Lung (tissue), 12 donors: ENCODE measurements around the gene FAP. TPM values are rescaled to one million over a fixed set of nuclear protein-coding genes. Genes with fewer than 3 reads are reported as not detected.

Experiments
- ATAC-seq: fragments of 200-7000 bp; cut with Tn5 transposase; one replicate; pipeline ENCODE4 v1.9.1; 2020; ENCODE audit warnings: moderate number of reproducible peaks; ENCODE audit not compliant: insufficient read depth, low FRiP score
- DNase-seq, 3 donors: peaks; one replicate each; pipeline ENCODE4 v3.0.0-alpha.2; 2013 to 2017
- H3K27ac ChIP-seq, 2 donors: one replicate each; pipeline ENCODE4 v1.5.1; 2013; ENCODE audit warnings: mild to moderate bottlenecking in 2 of 2, moderate library complexity in 2 of 2, control low read depth in 1 of 2, inconsistent platforms in 1 of 2, low read depth in 1 of 2, low read length in 1 of 2
- H3K27me3 ChIP-seq, 3 donors: one replicate each; pipeline ENCODE4 v1.5.1; 2013; ENCODE audit warnings: low read length in 2 of 3; ENCODE audit not compliant: control insufficient read depth in 3 of 3, insufficient read depth in 3 of 3
- H3K36me3 ChIP-seq, 4 donors: one replicate each; pipeline ENCODE4 v1.5.1; 2013; ENCODE audit warnings: low read length in 4 of 4, mild to moderate bottlenecking in 1 of 4, moderate library complexity in 1 of 4; ENCODE audit not compliant: control insufficient read depth in 4 of 4, insufficient read depth in 4 of 4
- H3K4me1 ChIP-seq, 5 donors: one replicate each; pipeline ENCODE4 v1.5.1; 2013; ENCODE audit warnings: low read length in 5 of 5, mild to moderate bottlenecking in 2 of 5, moderate library complexity in 1 of 5; ENCODE audit not compliant: control insufficient read depth in 5 of 5, insufficient read depth in 5 of 5
- H3K4me3 ChIP-seq: one replicate; pipeline ENCODE4 v1.5.1; 2013; ENCODE audit warnings: mild to moderate bottlenecking, control low read depth, moderate library complexity
- H3K9ac ChIP-seq, 2 donors: one replicate each; pipeline ENCODE4 v1.5.1; 2013; ENCODE audit warnings: low read length in 2 of 2, control low read depth in 1 of 2; ENCODE audit not compliant: insufficient read depth in 1 of 2
- H3K9me3 ChIP-seq, 4 donors: one replicate each; pipeline ENCODE4 v1.5.1; 2013; ENCODE audit warnings: low read length in 3 of 4, mild to moderate bottlenecking in 1 of 4, moderate library complexity in 1 of 4; ENCODE audit not compliant: control insufficient read depth in 4 of 4, insufficient read depth in 3 of 4
- CTCF ChIP-seq: IDR thresholded peaks from 2 replicates; pipeline ENCODE4 v1.5.1; 2012; ENCODE audit warnings: mild to moderate bottlenecking; ENCODE audit errors: control extremely low read depth, extremely low read depth
- WGBS, 2 donors: extraction: QIAGEN DNeasy Blood & Tissue Kit; methylation state at CpG; one replicate each; pipeline ENCODE4 v1.1.7; 2013; 5-methylcytosine and 5-hydroxymethylcytosine counted together
- polyA plus RNA-seq, 2 donors: library from polyadenylated mRNA; stranded (reverse); fragments of 200-250 nt; gene quantifications; one replicate each; pipeline ENCODE4 v1.2.1, GENCODE V29; 2013
- total RNA-seq, 2 donors: library from RNA; depleted of rRNA in 1 of 2; stranded (reverse); fragments of >200 nt in 1 of 2; gene quantifications; one replicate each; pipeline ENCODE4 v1.2.1, GENCODE V29; 2014 to 2021
- donor health status: control.
- donor health status: control.
- donor health status: Bipolar disorder and iron deficiency.
- donor health status: healthy.
- donor health status: DM: yes; HTN: yes; CAD: no.

The FAP gene
- total and polyA plus RNA-seq, 4 donors: 1.8 to 24.6 (median 4.8) TPM

GRCh38 chr2:162210385-162210784 is 32.9 kb downstream of the FAP start:
- no peaks in the 10 kb centered on the region for H3K4me1 ChIP-seq
- no peak overlapping the region for H3K27ac ChIP-seq
- H3K36me3 ChIP-seq: peaks cover 0 to 9% (median 4%) of the 10 kb centered on the region in 4 donors
- DNase-seq: no peak
- no peak for ATAC-seq
- H3K27me3 ChIP-seq: no peaks in the 10 kb centered on the region
- no peak for TF ChIP-seq CTCF
- no peak overlapping the region for H3K9ac ChIP-seq
- H3K4me3 ChIP-seq: no peak overlapping the region
- H3K9me3 ChIP-seq: no peaks in the 10 kb centered on the region

GRCh38 chr2:162202203-162202602 is 41.0 kb downstream of the FAP start:
- no peak for TF ChIP-seq CTCF
- ATAC-seq (no peak), DNase-seq (no peak)
- Histone ChIP-seq H3K27ac (no peak overlapping the region), H3K27me3 (no peaks in the 10 kb centered on the region), H3K9ac (no peak overlapping the region), H3K4me3 (no peak overlapping the region), H3K4me1 (no peaks in the 10 kb centered on the region), H3K9me3 (no peaks in the 10 kb centered on the region), H3K36me3 (peaks cover 0 to 14% (median 2%) of the 10 kb centered on the region in 4 donors)

GRCh38 chr2:162200636-162201035 is 42.6 kb downstream of the FAP start:
- H3K27ac ChIP-seq: no peak overlapping the region
- TF ChIP-seq CTCF: no peak
- H3K27me3 ChIP-seq: no peaks in the 10 kb centered on the region
- DNase-seq: no peak
- peaks cover 0 to 14% (median 2%) of the 10 kb centered on the region in 4 donors for H3K36me3 ChIP-seq
- H3K4me3 ChIP-seq: no peak overlapping the region
- ATAC-seq: no peak
- no peaks in the 10 kb centered on the region for H3K9me3 ChIP-seq
- WGBS, 2 donors: 82 to 93% methylated on average over 1 of the region's 1 CpG
- no peak overlapping the region for H3K9ac ChIP-seq
- H3K4me1 ChIP-seq: no peaks in the 10 kb centered on the region

GRCh38 chr2:162199913-162200312 is 43.3 kb downstream of the FAP start:
- Histone ChIP-seq H3K27ac (no peak overlapping the region), H3K4me3 (no peak overlapping the region), H3K9me3 (no peaks in the 10 kb centered on the region), H3K9ac (no peak overlapping the region), H3K36me3 (peaks cover 0 to 15% (median 4%) of the 10 kb centered on the region in 4 donors), H3K4me1 (no peaks in the 10 kb centered on the region), H3K27me3 (no peaks in the 10 kb centered on the region)
- TF ChIP-seq CTCF: no peak
- no peak for DNase-seq
- 58 to 83% methylated on average over 1 of the region's 1 CpG for WGBS, 2 donors
- ATAC-seq: no peak
